Adipose tissue (tissue), 3 donors: Measurements from ENCODE around the gene HOXD13. TPM values are rescaled to one million over a fixed set of nuclear protein-coding genes. Genes with fewer than 3 reads are reported as not detected.

Source experiments
- H3K27ac ChIP-seq: one replicate; pipeline ENCODE4 v1.5.1; 2013; ENCODE audit warnings: low read depth, low read length
- WGBS, 3 donors: extraction: QIAGEN DNeasy Blood & Tissue Kit; methylation state at CpG; one replicate each; pipeline ENCODE4 v1.1.7; 2013; 5-methylcytosine and 5-hydroxymethylcytosine counted together
- polyA plus RNA-seq, 3 donors: library from polyadenylated mRNA; stranded (reverse); fragments of 200-250 nt; gene quantifications; one replicate each; pipeline ENCODE4 v1.2.3, GENCODE V29; 2013
- donor health status: healthy with polysubstance abuse.
- donor health status: Bipolar disorder and iron deficiency.
- donor health status: healthy.

The HOXD13 gene
- polyA plus RNA-seq, 3 donors: 0.51 TPM; not detected in 2

DNA sequence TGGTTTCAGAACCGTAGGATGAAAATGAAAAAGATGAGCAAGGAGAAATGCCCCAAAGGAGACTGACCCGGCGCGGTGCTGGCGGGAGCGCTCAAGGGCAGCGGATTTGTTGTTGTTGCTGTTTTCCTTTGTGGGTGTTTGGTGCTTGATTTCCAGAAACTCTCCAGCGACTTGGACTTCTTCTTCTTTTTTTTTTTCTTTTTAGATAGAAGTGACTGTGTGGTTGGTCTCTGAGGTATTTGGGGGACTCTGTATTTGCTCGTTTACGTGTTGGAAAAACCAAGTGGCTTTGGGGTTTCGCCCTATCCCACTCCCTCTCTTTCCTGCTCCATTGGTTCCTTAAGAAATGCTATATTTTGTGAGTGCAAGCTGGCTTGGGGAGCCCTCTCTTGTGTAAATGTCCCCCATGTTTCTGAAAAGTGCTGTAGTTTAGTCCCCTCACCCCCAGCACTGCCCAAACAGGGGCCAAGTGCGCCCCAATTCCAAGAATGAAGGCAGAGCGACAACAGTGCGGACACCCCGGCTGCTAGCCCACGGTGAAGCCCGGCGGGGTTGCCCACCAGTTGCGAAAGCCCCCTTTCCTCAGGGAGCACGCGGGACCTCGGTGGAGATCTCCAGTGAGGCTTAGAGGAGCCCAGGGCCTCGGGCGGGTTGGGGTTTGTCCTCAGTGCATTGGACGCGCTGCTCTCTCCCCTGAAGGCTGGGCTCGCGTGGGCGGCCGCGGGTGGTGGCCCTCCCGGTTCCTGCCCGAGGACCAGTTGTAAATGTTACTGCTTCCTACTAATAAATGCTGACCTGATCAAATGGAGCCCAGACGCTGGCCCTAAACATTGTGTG is 31.8 kb downstream of the HOXD13 start:
- 12 to 44% (median 24%) methylated on average over 34 of the region's 34 CpGs for WGBS, 3 donors
- H3K27ac ChIP-seq: no peak overlapping the region

DNA sequence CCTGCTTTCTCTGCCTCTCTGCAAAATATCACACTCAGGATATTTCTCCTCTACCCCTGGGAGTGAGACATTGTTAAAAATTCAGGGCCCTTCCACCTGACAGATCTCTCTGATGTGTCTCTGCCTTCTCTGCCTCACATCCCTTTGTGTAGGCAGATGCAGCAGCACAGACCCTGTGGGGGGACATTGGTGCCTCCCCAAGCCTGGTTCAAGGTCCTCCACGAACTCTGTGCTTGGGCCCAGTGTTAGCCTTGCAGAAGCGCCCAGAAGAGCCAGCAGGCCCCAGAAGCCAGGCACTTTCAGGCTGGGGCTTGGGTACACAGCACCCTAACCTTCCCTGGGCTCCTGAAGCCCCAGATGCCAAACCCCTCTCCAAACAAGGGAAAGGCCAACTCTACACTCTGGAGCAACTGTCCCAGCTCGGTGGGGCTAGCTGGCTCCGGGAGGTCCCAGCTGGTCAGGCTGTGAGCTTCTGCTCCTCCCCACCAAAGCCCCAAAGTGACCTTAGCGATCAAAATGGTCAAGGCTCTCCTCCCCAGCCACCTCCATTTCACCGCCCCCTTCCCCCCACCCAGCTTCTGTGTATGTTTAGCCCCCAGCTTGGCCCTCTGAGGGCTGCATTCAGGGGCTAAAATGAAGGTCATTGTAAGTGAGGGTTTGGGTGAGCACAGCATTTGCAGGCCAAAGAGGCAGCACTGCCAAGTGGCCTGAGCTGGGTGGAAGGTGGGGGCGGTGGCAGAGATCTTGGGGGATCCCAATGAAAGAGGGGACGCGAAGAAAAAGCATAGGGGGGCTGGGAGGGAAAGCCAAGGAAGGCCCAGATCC is 32.6 kb downstream of the HOXD13 start:
- no peak overlapping the region for H3K27ac ChIP-seq
- WGBS, 3 donors: 19 to 62% (median 46%) methylated on average over 9 of the region's 9 CpGs

GRCh38 chr2:176125772-176126054 is 33.2 kb downstream of the HOXD13 start:
- H3K27ac ChIP-seq: no peak overlapping the region
- WGBS, 3 donors: 10 to 52% (median 37%) methylated on average over 6 of the region's 6 CpGs

GRCh38 chr2:176126929-176127773 is 34.6 kb downstream of the HOXD13 start:
- WGBS, 3 donors: 3 to 7% (median 4%) methylated on average over 13 of the region's 13 CpGs

GRCh38 chr2:176127774-176128072 is 35.2 kb downstream of the HOXD13 start:
- 17 to 41% (median 29%) methylated on average over 4 of the region's 4 CpGs for WGBS, 3 donors
- no peak overlapping the region for H3K27ac ChIP-seq

More at GRCh38 chr2:176126929-176127773, 34.6 kb downstream of the HOXD13 start:
- no peak overlapping the region for H3K27ac ChIP-seq

GRCh38 chr2:176128172-176128981 is 35.9 kb downstream of the HOXD13 start:
- 10 to 17% (median 12%) methylated on average over 40 to 49 of the region's 49 CpGs for WGBS, 3 donors
- H3K27ac ChIP-seq: no peak overlapping the region

DNA sequence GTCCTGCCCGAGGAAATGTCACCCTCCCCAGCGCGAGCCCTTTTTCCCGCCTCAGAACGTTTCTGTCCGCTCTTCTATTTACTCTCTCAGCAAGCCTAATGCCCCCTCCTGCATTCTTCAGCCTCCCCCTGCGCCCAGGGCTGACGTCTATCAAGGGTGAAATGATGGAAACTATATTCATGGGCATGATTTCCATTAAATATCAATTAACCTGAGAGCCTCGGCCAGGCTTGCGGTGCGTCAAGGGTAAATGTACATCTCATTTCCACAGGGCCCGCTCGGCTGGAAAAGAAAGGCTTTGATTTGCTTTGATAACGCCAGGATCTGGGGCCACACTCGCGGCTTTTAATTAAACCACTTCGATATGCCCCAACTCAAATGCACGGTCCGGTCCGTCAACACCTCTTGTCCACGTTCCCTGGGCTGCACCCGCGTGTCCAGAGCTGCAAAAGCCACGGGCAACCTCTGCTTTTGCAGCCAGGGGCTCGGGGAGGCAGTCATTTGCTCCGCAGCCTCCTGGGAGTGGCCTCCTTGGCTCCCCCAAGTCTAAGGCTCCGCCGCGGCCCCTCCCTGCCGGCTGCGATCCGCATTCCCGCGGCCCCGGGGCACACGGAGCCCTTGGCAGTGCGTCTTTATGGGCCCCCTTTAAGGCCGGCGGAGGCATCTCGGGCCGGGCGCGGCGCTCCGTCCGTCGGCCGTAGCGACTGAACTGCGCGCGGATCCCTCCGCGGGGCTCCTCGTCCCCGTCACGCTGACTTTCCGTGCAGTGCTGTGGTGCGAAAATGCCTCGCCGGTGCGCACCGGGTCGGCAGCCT is 36.7 kb downstream of the HOXD13 start, which contains the start of gene HOXD8:
Gene HOXD8, plus strand, starts transcription at position 724 of the 815 bp plus-strand sequence. CDS start 662 bp downstream, outside the sequence.
- 3 to 4% (median 4%) methylated on average over 64 of the region's 64 CpGs for WGBS, 3 donors
- no peak within 1 kb of the TSS for H3K27ac ChIP-seq

DNA sequence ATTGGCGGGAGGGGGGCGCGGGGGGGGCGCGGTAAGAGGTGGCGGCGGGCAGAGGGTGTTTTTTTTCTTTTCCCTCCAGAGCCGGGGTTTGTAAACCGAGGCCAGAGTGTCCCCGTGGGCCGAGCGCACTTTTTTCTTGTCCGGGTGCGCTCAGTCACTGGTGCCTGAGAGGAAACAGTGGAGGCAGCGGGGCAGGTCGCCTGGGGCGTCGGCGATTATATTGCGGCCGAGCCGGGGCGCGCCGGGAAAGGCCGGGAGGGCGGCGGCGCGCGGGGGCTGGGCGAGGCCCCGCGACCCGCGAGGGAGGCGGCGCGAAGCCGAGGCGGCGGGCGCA is 37.3 kb downstream of the HOXD13 start:
- H3K27ac ChIP-seq: no peak overlapping the region
- WGBS, 3 donors: 1 to 3% (median 2%) methylated on average over 22 to 43 of the region's 43 CpGs

DNA sequence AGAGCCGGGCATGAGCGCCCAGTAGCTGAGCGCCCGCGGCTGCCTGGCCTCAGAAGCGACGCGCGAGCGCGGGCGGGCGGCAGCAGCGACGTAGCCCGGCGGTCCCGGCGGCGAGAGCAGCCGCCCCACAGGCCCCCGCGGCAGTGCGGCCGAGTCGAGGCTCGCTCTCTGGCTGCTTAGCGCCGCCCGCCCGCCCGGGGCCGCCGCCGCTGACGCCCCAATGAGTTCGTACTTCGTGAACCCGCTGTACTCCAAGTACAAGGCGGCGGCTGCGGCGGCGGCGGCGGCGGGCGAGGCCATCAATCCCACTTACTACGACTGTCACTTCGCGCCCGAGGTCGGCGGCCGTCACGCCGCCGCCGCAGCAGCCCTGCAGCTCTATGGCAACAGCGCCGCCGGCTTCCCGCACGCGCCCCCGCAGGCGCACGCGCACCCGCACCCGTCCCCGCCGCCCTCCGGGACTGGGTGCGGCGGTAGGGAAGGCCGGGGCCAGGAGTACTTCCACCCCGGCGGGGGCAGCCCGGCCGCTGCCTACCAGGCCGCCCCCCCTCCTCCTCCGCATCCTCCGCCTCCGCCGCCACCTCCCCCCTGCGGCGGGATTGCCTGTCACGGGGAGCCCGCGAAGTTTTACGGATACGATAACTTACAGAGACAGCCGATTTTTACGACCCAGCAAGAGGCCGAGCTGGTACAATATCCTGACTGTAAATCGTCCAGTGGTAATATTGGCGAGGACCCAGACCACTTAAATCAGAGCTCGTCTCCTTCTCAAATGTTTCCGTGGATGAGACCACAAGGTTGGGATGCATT is 37.8 kb downstream of the HOXD13 start:
- WGBS, 3 donors: 1 to 3% (median 2%) methylated on average over 86 to 100 of the region's 100 CpGs
- no peak overlapping the region for H3K27ac ChIP-seq

- no peak overlapping the region for H3K27ac ChIP-seq
- WGBS, 3 donors: 13 to 17% (median 14%) methylated on average over 15 of the region's 15 CpGs
Observed at GRCh38 chr2:176130957-176131847, 38.7 kb downstream of the HOXD13 start.

- 21 to 30% (median 24%) methylated on average over 4 of the region's 4 CpGs for WGBS, 3 donors
- H3K27ac ChIP-seq: no peak overlapping the region
Observed at GRCh38 chr2:176131848-176132158, 39.3 kb downstream of the HOXD13 start.

DNA sequence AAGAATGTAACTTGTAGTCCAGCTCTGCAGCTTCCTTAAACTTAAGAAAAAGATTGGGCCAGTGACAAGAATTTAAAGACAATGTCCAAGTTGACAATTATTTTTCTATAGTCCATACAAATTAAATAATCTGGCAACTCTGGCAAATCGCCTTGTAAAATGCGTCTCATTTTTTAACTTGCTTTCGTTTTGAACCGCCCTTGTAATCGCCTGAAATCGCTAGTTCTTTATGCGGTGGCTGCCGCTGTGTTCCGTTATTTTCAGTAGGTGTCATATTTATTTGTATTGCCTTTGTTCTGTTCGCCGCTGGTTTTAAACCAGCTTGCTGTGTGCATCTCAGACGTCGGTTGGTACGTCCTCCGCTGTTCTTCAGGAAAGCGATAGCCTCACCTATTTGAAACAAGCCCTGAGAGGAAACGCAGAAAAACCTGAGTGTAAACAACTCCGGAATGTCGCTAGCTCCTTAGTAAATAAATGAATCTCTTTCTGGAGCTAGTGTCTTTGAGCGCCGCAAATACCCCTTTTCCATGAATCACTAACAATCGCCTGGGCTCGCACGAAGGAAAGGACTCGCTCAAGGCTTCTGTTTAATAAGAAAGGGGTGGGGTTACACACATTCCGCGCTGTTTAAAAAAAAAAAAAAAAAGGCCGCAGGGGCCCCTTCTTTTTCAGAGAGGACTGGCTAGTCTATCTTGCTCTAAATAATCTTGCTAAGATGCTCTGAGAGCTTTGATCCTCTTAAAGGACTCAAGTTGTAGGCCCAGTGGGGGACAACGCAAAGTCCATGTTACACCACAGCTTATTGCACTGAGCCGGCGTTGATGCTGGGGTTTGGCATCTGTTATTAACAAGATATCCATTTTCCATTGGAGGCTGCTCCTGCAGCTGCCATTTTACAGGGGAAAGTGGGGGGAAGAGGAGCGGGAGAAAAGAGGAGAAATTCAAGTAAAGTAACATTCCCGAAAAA is 40.0 kb downstream of the HOXD13 start:
- 11 to 29% (median 13%) methylated on average over 33 of the region's 33 CpGs for WGBS, 3 donors
- no peak overlapping the region for H3K27ac ChIP-seq

DNA sequence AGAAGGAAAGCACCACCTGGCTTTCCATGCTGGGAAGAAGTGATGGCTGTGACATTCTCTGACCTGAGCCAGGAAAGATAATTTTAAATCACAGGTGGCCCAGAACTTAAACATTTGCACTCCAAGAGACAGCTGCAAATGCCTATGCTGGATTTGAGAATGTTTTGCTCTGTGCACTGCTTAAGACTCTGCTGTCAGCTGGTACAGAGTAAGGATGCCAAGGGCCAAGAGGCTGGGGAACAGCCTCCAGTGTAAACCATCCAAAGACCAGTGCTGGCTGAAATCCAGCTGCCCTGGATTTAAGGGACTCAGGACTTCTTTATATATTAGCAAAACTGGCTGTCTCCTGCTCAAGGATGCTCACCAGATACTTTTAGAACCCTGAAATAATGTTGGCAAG is 40.9 kb downstream of the HOXD13 start:
- no peak overlapping the region for H3K27ac ChIP-seq

DNA sequence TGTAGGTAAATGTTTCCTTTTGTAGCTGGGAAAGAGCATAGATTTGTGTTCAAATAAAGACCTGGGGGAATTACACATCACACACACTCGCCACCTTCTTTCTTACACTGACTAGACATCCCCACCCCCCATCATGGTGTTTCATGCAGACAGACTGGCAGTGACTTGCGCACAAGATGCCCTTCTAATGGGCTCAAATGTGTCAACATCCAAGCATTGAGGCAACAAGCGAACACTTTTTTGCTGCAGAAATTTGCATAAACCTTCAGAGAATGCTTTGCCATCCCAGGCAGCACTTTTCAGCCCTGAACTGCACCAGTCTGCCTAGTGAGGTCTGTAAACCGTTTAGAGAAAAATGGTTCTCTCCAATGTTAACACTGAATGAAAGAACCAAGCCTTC is 41.5 kb downstream of the HOXD13 start:
- H3K27ac ChIP-seq: no peak overlapping the region
- 22 to 56% (median 53%) methylated on average over 4 of the region's 4 CpGs for whole genome bisulfite sequencing, 3 donors

- H3K27ac ChIP-seq: no peak overlapping the region
Observed at GRCh38 chr2:176135035-176135440, 42.5 kb downstream of the HOXD13 start.
